Measurements from ENCODE around the gene NAA60. TPM values are rescaled to one million over a fixed set of nuclear protein-coding genes. Genes with fewer than 3 reads are reported as not detected.

Gene NAA60
- total RNA-seq, 1 donor from 2014 or later: 36.2 TPM

DNA sequence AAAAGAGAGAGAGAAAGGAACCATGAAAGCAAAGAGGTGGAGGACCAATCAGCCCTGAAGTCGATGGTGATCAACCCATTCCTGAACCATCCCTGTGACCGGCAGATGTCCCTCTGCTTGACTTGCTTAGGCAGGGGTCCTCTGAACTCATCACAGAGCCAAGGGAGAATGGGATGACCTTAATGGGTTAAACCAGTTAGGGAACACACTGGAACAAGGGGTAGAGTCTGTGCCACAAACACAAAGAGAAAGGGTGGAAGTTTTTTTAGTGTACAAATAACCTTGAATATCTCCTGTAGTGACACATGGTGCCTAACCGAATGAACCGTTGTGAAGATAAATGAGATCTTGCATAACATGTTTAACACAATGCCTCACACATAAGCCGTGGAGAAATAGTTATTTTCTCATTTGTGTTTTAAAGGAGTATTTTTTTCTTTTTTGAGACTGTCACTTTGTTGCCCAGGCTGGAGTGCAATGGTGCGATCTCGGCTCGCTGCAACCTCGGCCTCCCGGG, 11.2 kb downstream of the NAA60 start:
- DNase-seq (ENCODE audit: low spot score): no peak
- H3K27ac Mint-ChIP-seq: no peak overlapping the region
- H3K36me3 Mint-ChIP-seq (ENCODE audit: low read depth): peaks cover 21% of the 10 kb centered on the region
- no peak overlapping the region for H3K4me3 Mint-ChIP-seq (ENCODE audit: low read depth)
- intact Hi-C loops (cut with micrococcal nuclease): loop anchor here (5.0 kb wide), 2 partner anchors 172 to 192 kb away; partner anchors contain the start of gene ZNF263
- H3K9me3 Mint-ChIP-seq: peaks cover 3% of the 10 kb centered on the region
- no peaks in the 10 kb centered on the region for H3K27me3 Mint-ChIP-seq (ENCODE audit: low read depth)
- H3K4me1 Mint-ChIP-seq (ENCODE audit: low read depth): peaks cover 25% of the 10 kb centered on the region

DNA sequence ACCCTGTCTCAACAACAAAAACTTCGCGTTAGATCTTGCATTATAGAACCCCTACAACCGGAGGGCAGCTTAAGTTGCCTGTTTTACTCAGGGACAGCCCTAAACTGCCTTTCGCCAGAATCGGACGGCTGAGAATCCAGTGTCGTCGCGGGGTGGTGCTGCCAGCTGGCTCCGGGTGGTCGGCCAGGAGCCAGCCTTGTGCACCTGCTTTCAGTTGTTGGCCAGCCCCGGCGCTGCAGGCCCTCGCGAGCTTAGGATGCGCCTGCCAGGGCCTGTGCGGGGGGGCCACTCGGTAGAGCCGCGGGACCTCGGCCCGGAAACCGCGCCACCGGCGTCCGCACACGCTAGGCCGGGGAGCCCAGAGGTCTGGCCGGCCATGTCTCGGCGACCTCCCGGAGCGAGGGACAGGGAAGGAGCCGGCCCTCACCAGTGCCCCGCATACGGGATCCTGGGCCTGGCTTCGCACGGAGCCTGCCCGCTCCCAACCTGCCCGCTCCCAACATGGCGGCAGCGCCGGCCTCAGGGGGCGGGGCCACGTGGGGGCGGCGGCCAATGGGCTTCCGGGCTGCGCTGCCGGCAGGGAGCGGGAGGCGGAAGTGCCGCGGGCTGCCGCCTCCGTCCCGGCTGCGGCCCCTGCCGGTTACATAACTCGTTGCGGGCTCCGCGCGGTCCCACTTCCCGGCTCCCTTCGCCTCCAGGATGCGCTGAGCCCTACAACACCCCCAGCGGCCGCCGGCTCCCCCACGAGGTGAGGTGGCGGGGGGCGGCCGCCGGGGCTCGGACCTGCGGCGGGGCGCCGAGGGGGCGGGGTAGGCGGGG, 14.2 kb downstream of the NAA60 start:
- intact Hi-C loops (cut with micrococcal nuclease): loop anchor here (1.0 to 5.0 kb wide), 5 partner anchors 43 to 195 kb away; partner anchors contain the start of genes CLUAP1, TIGD7, ZNF174 and ZNF263
- Mint-ChIP-seq H3K9me3 (no peaks in the 10 kb centered on the region), H3K4me1 (ENCODE audit: low read depth) (peaks cover 35% of the 10 kb centered on the region), H3K36me3 (ENCODE audit: low read depth) (peaks cover 6% of the 10 kb centered on the region), H3K27ac (peak overlapping the region; percentile 70), H3K27me3 (ENCODE audit: low read depth) (no peaks in the 10 kb centered on the region), H3K4me3 (ENCODE audit: low read depth) (peak overlapping the region; percentile 80)
- peak; percentile 86 for DNase-seq (ENCODE audit: low spot score)

DNA sequence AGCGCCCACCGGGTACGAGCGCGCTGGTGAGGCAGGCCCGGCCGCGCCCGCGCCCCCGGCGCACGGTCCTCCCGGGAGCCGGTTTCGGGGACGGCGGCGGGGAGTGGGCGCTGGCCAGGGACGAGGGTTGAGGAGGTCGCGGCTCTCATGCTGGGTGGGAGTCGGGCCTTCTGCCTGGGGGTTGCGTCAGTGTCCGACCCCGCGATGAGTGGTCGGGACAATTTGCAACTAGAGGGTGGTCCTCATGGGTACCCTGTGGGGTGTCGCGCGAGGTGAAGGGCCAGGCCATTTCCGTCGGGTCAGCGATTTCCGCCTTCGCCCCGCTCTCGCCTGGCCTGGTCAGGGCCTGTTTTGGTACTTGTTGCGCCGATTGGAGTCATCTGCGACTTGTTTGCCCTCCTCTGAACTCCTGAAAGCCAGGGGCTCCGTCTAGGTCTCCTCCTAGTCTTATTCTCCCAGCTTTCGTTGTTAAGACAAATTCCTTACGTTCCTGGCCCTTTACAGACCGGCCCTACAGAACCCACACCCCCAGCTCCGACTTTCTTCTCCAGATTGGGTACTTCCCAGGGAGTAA, 14.9 kb downstream of the NAA60 start:
- H3K9me3 Mint-ChIP-seq: no peaks in the 10 kb centered on the region
- no peak for DNase-seq (ENCODE audit: low spot score)
- peak overlapping the region; percentile 87 for H3K4me3 Mint-ChIP-seq (ENCODE audit: low read depth)
- intact Hi-C loops (cut with micrococcal nuclease): loop anchor here (2.0 to 5.0 kb wide), 4 partner anchors 42 to 196 kb away; partner anchors contain the start of genes CLUAP1, TIGD7, ZNF263 and ZNF75A
- H3K36me3 Mint-ChIP-seq (ENCODE audit: low read depth): peaks cover 6% of the 10 kb centered on the region
- H3K4me1 Mint-ChIP-seq (ENCODE audit: low read depth): peaks cover 35% of the 10 kb centered on the region
- H3K27ac Mint-ChIP-seq: peak overlapping the region; percentile 73
- no peaks in the 10 kb centered on the region for H3K27me3 Mint-ChIP-seq (ENCODE audit: low read depth)

DNA sequence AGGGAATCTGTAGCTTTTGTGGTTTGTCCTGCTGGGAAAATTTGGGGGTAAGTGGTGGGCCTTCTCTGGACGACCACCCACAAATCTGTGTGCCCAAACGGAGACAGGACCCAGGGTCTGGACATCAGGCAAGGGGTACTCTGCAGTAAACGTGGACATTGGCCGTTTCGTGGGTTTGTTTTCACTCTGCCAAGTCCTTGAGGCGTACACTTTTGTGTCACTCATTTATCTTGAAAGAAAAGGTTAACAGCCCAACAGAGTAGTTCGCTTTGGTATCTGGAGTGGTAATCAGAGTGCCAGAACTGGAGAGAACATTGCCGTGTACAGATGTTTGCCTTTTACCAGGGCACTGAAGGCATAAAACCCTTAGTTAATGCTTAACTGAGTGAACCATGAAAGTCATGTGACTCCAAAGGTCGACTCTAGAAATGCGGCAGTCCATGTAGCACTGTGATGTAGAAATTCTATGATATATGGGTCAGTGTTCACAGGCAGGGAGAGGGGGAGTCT, 15.4 kb downstream of the NAA60 start:
- Mint-ChIP-seq H3K4me1 (ENCODE audit: low read depth) (peaks cover 35% of the 10 kb centered on the region), H3K27ac (peak overlapping the region; percentile 73), H3K9me3 (no peaks in the 10 kb centered on the region), H3K4me3 (ENCODE audit: low read depth) (peak overlapping the region; percentile 87), H3K36me3 (ENCODE audit: low read depth) (peaks cover 6% of the 10 kb centered on the region), H3K27me3 (ENCODE audit: low read depth) (no peaks in the 10 kb centered on the region)
- DNase-seq (ENCODE audit: low spot score): no peak
- intact Hi-C loops (cut with micrococcal nuclease): loop anchor here (2.0 to 5.0 kb wide), 4 partner anchors 42 to 197 kb away; partner anchors contain the start of genes CLUAP1, TIGD7, ZNF263 and ZNF75A

DNA sequence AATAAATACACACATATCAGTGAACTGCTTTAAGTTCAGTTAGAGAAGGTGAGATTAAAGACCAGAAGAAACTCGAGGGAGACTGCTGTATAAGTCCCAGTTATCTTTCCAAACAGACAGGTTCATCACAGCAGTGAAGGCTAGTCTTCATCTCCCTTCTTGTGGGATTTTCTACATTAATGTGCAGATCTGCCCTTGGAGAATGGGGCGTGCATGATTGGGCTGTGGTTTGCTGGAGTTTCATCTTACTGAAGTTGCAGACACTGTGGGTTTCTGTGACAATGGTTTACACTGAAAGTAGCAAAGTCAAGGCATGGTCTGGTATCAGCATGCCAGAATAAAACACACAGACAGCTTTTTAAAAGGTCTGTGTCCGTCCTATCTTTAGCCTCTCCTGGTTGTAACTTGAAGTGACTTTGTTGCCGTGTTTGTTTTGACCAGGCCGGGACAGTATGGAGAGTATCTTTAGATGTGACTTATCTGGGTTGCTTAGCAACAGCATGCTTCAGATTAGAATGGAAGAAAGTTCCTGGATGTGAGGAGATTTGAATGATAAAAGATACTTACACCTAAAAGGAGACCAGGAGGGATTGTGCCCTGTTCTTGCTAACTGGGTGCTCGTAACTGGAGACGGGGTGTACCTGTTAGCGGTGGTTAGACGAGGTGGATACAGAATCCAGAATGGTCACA, 16.1 kb downstream of the NAA60 start:
- DNase-seq (ENCODE audit: low spot score): peak; percentile 19
- no peaks in the 10 kb centered on the region for H3K27me3 Mint-ChIP-seq (ENCODE audit: low read depth)
- H3K4me1 Mint-ChIP-seq (ENCODE audit: low read depth): peaks cover 35% of the 10 kb centered on the region
- intact Hi-C loops (cut with micrococcal nuclease): loop anchor here (2.0 to 5.0 kb wide), 4 partner anchors 41 to 197 kb away; partner anchors contain the start of genes CLUAP1, TIGD7, ZNF263 and ZNF75A
- H3K36me3 Mint-ChIP-seq (ENCODE audit: low read depth): peaks cover 11% of the 10 kb centered on the region
- H3K4me3 Mint-ChIP-seq (ENCODE audit: low read depth): peak overlapping the region; percentile 87
- H3K9me3 Mint-ChIP-seq: no peaks in the 10 kb centered on the region
- H3K27ac Mint-ChIP-seq: peak overlapping the region; percentile 73

DNA sequence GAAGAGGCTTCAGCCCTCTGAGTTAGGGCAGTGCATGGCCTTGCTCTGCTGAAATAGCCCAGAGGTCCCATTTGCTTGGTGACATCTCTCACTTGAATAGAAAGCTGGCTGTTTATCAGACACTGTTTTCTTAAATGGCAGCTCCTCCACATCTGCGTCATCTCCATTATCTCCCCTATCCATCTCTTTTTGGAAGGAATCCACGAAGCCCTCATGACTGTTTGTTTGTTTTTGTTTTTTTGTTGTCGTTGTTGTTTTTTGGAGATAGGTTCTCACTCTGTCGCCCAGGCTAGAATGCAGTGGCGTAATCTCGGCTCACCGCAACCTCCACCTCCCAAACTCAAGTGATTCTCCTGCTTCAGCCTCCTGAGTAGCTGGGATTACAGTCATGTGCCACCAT, 16.6 kb downstream of the NAA60 start:
- intact Hi-C loops (cut with micrococcal nuclease): no loop called here
- Mint-ChIP-seq H3K4me1 (ENCODE audit: low read depth) (peaks cover 35% of the 10 kb centered on the region), H3K27me3 (ENCODE audit: low read depth) (no peaks in the 10 kb centered on the region), H3K27ac (no peak overlapping the region), H3K36me3 (ENCODE audit: low read depth) (peaks cover 11% of the 10 kb centered on the region), H3K4me3 (ENCODE audit: low read depth) (no peak overlapping the region), H3K9me3 (no peaks in the 10 kb centered on the region)
- no peak for DNase-seq (ENCODE audit: low spot score)

DNA sequence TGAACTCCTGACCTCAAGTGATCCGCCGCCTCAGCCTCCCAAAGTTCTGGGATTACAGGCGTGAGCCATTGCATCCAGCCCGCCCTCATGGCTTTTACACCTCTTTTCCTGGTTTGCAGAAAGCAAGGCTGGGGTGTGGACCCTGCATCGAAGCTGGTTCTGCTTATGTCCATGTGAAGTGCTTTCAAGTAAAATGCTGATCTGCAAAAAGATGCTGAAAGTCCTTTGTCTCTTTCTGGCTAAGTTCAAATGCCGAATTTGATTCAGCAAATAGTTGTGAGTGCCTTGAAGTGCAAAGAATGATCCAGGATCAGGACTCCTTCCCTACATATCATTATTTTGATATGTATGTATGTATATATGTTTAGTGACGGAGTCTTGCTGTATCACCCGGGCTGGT, 17.1 kb downstream of the NAA60 start:
- peaks cover 35% of the 10 kb centered on the region for H3K4me1 Mint-ChIP-seq (ENCODE audit: low read depth)
- no peaks in the 10 kb centered on the region for H3K9me3 Mint-ChIP-seq
- H3K27ac Mint-ChIP-seq: no peak overlapping the region
- peaks cover 14% of the 10 kb centered on the region for H3K36me3 Mint-ChIP-seq (ENCODE audit: low read depth)
- DNase-seq (ENCODE audit: low spot score): no peak
- H3K4me3 Mint-ChIP-seq (ENCODE audit: low read depth): no peak overlapping the region
- intact Hi-C loops (cut with micrococcal nuclease): no loop called here
- no peaks in the 10 kb centered on the region for H3K27me3 Mint-ChIP-seq (ENCODE audit: low read depth)

DNA sequence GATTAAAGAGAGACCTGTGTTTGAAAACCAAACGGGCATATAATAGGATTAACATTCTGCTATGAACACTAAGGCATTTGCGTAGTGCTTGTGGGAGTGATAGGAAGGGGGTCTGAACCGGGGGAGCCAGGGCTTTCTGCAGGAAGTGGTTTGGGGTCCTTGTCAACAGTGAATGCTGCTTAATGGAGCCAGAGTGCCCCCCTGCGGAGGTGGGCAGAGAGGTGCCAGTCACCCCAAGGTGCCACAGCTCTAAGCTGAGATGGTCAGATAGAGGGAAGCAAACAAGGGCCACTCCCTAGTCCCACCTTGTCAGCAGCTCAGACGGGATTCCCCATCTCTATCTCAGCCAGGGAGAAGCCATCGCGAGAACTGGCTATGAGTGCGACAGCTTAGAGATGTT, 17.7 kb downstream of the NAA60 start:
- peaks cover 32% of the 10 kb centered on the region for H3K4me1 Mint-ChIP-seq (ENCODE audit: low read depth)
- intact Hi-C loops (cut with micrococcal nuclease): no loop called here
- H3K36me3 Mint-ChIP-seq (ENCODE audit: low read depth): peaks cover 16% of the 10 kb centered on the region
- no peak overlapping the region for H3K4me3 Mint-ChIP-seq (ENCODE audit: low read depth)
- no peak overlapping the region for H3K27ac Mint-ChIP-seq
- H3K9me3 Mint-ChIP-seq: no peaks in the 10 kb centered on the region
- H3K27me3 Mint-ChIP-seq (ENCODE audit: low read depth): no peaks in the 10 kb centered on the region
- no peak for DNase-seq (ENCODE audit: low spot score)

DNA sequence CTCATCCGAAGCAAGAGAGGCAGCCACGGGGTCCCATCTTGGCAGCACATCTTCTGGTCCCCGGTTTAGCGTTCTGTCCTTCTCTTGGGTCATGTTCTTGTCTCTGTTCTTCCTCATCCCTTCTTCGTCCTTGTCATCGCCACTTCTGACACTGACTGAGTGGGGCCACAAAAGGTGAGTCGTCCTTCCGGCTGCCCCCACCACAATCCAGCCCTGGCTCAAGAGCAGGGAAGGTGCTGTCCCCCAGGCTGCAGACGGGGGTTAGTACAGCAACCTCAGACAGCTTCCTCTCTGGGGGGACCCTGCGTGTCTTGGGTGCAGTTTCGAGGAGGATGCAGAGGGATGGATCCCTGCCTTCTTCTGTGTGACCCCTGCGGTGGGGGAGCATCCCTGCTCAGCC, 21.8 kb downstream of the NAA60 start:
- no peaks in the 10 kb centered on the region for H3K27me3 Mint-ChIP-seq (ENCODE audit: low read depth)
- no peak for DNase-seq (ENCODE audit: low spot score)
- intact Hi-C loops (cut with micrococcal nuclease): no loop called here
- no peak overlapping the region for H3K4me3 Mint-ChIP-seq (ENCODE audit: low read depth)
- H3K9me3 Mint-ChIP-seq: no peaks in the 10 kb centered on the region
- peaks cover 18% of the 10 kb centered on the region for H3K4me1 Mint-ChIP-seq (ENCODE audit: low read depth)
- peaks cover 24% of the 10 kb centered on the region for H3K36me3 Mint-ChIP-seq (ENCODE audit: low read depth)
- no peak overlapping the region for H3K27ac Mint-ChIP-seq

DNA sequence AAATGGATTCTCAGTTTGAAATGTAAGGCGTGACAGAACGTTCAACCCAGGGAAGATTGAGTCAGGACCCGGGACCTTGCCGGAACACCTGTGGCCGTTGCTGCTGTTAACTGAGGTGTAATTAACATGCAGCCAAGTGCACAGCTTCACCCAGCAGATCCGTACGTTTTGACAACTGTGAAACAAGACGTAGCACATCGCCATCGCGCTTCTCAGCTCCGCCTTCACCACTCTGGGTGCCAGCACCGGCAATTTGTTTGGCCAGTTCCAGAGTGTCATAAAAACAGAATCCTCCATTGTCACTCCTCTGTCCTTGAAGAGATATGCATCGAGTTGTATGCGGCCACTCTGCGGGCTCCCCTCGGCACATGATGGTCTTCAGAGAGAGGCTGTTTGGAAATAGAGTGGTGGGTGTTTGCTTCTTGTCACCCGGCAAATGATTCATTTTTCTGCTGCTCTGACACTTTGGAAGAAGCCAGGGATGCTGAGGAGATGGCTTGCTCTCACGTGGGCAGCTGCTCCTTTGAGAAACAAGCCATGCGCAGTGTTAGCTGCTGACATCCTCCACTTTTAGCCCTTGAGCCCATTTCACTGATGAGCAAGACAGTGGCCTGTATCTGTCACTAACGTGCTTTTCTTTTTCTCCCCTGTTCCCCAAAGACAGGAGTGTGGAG, 22.6 kb downstream of the NAA60 start:
- H3K36me3 Mint-ChIP-seq (ENCODE audit: low read depth): peaks cover 28% of the 10 kb centered on the region
- DNase-seq (ENCODE audit: low spot score): no peak
- no peaks in the 10 kb centered on the region for H3K9me3 Mint-ChIP-seq
- H3K27ac Mint-ChIP-seq: no peak overlapping the region
- H3K4me3 Mint-ChIP-seq (ENCODE audit: low read depth): no peak overlapping the region
- no peaks in the 10 kb centered on the region for H3K27me3 Mint-ChIP-seq (ENCODE audit: low read depth)
- H3K4me1 Mint-ChIP-seq (ENCODE audit: low read depth): peaks cover 11% of the 10 kb centered on the region
- intact Hi-C loops (cut with micrococcal nuclease): no loop called here

DNA sequence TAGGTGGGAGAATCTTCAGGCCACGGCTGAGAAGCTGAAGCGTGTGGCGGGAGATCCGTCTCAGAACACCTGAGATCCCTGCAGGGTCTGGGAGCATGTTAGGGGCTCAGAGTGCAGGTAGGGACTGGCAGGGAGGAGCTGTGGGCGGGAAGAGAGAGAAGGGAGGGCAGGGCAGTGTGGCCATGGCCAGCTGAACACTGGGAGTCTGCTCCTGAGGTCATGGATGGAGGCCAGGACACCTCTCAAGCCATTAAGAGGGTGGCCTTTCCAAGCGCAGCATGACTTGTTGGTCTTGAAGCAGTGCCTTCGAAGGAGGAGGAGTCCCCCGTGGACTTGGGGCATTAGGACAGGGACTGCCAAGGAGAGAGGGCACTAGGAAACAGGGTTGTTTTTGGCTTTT, 23.7 kb downstream of the NAA60 start:
- H3K4me1 Mint-ChIP-seq (ENCODE audit: low read depth): peaks cover 5% of the 10 kb centered on the region
- no peak for DNase-seq (ENCODE audit: low spot score)
- peaks cover 33% of the 10 kb centered on the region for H3K36me3 Mint-ChIP-seq (ENCODE audit: low read depth)
- H3K4me3 Mint-ChIP-seq (ENCODE audit: low read depth): no peak overlapping the region
- H3K9me3 Mint-ChIP-seq: no peaks in the 10 kb centered on the region
- no peaks in the 10 kb centered on the region for H3K27me3 Mint-ChIP-seq (ENCODE audit: low read depth)
- intact Hi-C loops (cut with micrococcal nuclease): no loop called here
- H3K27ac Mint-ChIP-seq: no peak overlapping the region

DNA sequence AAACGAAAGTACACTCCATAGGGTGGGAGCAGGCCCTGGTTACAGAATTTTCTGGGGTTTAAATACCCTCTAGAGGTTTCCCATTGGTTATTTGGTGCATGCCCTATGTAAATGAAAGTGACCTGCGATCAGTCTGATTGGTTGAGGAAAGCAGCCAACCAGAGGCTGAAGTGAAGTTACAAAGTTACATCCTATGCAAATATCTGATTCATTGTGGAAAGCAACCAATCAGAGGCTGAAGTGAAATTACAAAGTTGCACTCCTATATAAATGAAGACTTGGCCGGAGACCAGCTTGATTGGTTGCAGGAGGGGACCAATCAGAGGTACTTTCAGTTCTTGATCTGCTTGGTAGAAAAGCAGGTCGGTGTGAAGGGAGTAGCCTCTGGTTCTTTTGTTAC, 24.4 kb downstream of the NAA60 start:
- H3K9me3 Mint-ChIP-seq: no peaks in the 10 kb centered on the region
- no peak overlapping the region for H3K4me3 Mint-ChIP-seq (ENCODE audit: low read depth)
- peaks cover 9% of the 10 kb centered on the region for H3K4me1 Mint-ChIP-seq (ENCODE audit: low read depth)
- peaks cover 40% of the 10 kb centered on the region for H3K36me3 Mint-ChIP-seq (ENCODE audit: low read depth)
- intact Hi-C loops (cut with micrococcal nuclease): no loop called here
- H3K27ac Mint-ChIP-seq: no peak overlapping the region
- no peaks in the 10 kb centered on the region for H3K27me3 Mint-ChIP-seq (ENCODE audit: low read depth)
- no peak for DNase-seq (ENCODE audit: low spot score)

Data from activated T-helper 2 cell treated with anti-CD3 and anti-CD28 coated beads, Interferon-gamma antibody, Interleukin-2, Interleukin-4, amounts not matched to agents 10 μg/mL and 5 μg/mL and 100 μg/mL, durations not matched to agents 14 hours and 24 hours and 36 hours (primary cell).